GM18858 (cell line): ENCODE data around the gene SAMD14.
A peak's percentile ranks its signal among the peaks of the same experiment; 100 is the strongest.

ENCODE experiments used
- ATAC-seq: cut with Tn5 transposase; IDR thresholded peaks from one replicate; pipeline ENCODE4 v1.9.1; 2021; ENCODE audit not compliant: unreplicated experiment

Gene SAMD14

DNA sequence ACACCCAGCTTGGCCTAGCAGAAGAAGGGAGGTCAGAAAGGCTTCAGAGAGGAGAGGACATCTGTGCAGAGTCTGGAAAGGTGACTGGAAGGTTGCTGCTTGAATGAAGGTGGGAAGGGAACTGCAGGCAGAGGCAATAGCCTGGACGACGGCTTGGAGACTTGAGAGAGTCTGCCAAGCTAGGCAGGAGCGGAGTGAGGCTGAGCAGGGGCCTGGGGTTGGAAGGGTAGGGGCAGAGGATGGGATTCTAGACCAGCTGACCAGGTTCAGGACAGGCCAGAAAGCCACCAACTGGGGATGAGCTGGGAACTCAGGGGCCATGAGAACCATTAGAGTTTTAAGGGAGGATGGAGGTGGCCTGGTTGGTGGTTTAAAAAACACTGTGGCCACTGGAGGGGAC is 35.5 kb upstream of the SAMD14 start:
- no peak for ATAC-seq

DNA sequence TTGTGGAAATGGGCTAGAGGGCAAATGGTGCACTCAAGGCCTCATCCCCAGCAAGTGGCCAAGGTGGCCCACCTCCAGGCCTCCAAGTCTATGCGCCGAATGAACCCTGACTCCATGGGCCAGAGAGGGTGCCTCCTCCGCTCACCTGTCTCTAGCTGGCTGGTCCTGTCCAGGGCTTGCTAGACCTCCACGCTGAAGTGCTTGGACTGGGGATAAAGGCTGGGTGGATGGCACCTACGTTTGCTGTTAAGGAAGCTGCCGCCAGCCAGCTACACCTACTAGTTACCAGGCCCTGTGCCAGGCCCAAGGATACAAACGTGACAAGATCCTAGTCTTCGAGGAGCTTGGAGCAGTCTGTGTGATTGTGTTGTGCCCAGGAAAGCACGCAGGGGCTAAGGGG is 35.1 kb upstream of the SAMD14 start:
- no peak for ATAC-seq

GRCh38 chr17:50164697-50164988 is 34.7 kb upstream of the SAMD14 start:
- no peak for ATAC-seq

- no peak for ATAC-seq
These were observed 34.1 kb upstream of the SAMD14 start for GRCh38 chr17:50163843-50164696.

DNA sequence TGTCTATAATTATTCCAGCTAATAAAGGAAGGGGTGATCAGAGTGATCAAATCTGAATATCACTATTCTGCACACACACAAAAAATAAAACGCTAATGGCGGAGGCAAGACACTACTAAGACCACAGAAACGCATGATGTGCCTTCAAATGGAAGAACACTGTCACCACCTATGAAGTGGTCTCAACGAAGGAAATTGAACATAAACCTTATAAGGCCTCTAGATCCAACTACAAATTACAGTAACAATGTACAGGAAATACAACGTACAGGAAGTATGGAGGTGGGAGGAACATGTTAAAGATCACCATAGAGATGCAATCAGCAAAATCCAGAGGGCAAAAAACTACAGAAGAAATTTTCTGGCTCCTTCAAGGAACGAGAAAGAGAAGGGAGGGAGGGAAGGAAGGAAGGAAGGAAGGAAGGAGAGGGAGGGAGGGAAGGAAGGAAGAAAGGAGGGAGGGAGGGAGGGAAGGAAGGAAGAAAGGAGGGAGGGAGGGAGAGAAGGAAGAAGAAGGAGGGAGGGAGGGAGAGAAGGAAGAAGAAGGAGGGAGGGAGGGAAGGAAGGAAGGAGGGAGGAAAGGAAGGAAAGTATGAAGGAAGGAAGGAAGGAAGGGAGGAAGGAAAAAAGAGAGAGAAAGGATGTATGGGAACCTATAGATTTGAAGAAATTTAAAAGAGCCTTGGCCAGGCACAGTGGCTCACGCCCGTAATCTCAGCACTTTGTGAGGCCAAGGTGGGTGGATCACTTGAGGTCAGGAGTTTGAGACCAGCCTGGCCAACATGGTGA is 32.7 kb upstream of the SAMD14 start:
- ATAC-seq, result no peak

GRCh38 chr17:50161911-50162288 is 31.9 kb upstream of the SAMD14 start:
- no peak for ATAC-seq

- peak; percentile 64 for ATAC-seq
These were observed 31.3 kb upstream of the SAMD14 start for GRCh38 chr17:50161023-50161910.

DNA sequence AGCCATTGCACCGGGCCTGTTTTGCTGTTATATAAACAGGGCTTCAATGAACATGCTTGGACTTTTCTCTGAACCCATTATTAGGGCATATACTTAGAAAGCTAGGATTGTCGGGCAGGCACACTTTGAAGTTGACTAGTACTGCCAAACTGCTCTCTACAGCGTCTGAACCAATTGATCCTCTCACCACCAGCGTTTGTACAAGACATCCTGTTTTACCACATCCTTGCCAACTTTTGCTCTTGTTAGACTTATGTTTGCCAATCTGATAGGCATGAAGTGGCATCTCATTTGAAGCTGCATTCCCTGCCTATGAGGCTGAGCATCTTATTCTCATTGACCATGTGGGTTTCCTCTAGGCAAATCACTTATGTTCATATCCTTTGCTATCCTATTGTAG is 27.9 kb upstream of the SAMD14 start:
- no peak for ATAC-seq

- no peak for ATAC-seq
These were observed 25.3 kb upstream of the SAMD14 start for GRCh38 chr17:50155115-50155819.

- ATAC-seq, result no peak
These were observed 24.6 kb upstream of the SAMD14 start for GRCh38 chr17:50154604-50155003.

DNA sequence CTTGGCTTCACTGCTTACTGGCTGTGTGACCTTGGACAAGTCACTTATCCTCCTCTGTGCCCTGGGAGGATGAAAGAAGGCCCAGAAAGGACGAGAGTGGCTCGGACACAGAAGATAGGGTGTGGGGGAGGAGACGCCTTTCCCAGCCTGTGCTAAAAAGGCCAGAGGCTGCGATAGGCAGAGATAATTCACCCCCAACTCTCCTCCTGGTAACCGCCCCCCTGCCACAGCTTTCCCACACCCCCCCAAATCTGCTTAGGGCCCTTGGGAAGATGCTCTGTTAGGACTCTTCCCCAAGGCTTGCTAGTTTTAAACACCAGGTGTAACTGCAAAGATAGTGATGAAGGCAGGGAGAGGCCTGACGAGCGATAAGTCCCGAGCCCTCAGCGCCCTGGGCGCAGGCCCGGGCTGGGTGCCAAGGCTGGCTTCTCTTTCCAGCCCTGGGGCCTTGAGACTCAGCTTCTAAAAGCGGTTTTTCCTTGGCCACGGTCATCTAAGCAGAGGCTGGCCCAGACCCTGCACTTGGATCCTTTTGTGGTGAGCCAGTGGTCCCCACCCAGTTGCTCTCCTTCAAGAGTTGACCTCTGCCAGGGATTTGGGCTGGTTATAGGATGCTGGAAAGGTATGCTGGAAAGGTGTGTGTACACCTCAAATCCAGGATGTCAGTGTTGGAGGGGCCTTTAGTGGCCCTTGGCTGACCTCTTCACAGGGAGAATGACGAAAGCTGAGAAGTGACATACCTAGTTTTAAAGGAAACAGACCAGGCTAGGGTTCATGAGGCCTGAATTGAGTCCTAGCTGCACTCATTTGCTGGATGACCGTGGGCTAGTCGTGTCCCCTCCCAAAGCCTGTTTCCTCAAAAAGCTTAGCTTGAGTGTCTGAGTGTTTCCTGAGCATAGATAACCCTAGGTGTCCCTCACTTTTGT is 24.0 kb upstream of the SAMD14 start:
- ATAC-seq, result no peak

DNA sequence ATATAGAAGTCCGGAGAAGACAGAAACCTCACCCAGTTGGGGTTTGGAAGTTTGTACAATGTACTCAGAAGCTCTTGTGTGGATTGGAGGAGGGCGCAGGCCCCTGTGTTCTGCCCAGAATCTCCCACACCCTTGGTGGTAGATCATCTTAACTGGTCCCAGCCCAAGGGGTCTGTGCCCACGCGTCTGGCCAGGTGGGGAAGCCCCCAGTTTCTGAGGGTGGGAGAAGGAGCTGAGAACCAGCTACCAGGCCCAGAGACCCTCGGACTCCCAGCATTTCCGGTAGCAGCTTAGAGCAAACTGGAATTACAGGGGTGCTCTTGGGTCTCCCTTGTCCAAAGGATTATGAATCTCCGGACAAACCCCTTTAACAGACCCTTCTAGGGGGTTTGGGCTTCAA is 22.8 kb upstream of the SAMD14 start:
- no peak for ATAC-seq

DNA sequence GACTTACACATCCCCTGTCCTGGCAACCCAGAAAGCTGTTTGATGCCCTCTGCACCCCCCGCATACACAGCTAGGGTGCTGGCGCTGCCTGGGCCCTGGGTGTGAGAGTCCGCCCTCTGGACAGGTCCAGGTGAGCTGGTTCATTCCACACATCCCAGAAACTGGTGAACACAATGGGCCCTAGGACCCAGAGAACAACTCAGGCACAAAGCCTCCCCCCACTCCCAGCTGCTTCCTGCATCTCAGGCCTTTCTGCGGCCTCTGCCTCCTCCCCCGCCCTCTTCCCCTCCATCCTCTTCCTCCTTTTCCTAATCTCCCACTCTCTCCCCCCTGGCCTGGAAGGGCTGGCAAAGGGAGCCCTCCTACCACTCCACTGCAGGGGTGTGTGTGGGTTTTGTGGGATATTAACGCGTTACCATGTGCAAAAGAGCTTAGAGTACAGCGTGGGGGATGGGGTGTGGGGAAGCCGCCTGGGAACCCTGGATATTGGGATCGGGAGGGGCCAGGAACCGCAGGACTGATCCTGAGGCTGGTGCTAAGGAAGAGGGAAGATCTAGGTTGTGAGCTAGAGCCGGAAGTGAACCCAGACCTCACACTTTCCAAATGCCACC is 22.1 kb upstream of the SAMD14 start:
- no peak for ATAC-seq

GRCh38 chr17:50151041-50151936 is 21.3 kb upstream of the SAMD14 start:
- ATAC-seq, result no peak

DNA sequence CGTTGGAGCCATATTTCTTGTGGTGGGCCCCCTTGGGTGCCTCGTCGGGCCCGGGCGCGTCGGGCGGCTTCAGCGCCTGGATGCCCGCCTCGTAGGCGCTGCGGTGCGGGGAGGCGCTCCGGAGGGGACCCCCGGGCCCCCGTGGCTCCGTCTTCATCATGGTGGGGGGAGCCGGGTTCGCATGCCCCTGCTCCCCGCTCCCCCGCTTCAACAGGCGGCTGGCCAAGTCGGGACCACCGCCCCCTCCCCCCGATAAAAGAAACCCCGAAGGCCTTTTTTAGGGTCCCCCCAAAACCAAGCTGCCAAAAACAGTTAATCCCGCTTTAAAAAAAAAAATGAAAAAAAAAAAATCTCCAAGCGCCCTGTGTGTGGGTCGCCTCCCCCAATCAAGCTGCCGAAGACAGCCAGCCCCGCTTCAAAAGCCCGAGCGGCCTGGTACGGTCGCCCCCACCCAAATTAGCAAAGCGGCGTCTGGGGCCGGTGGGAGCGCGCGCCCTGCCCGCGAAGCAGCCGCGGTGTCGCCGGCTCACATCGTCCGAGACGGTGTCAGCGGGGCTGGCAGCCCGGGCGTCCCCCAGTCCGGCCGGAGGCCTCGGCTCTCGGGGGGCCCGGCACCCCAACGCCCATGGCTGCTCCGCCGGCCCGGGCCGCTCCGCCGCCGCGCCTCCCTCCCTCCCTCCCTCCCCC is 20.5 kb upstream of the SAMD14 start, which contains the start of gene PPP1R9B:
PPP1R9B (minus strand) TSS at position 324 of the 687 bp plus-strand sequence; CDS start at position 160, 164 bp downstream.
- ATAC-seq, result no peak

GRCh38 chr17:50149417-50150353 is 19.7 kb upstream of the SAMD14 start:
- no peak for ATAC-seq

DNA sequence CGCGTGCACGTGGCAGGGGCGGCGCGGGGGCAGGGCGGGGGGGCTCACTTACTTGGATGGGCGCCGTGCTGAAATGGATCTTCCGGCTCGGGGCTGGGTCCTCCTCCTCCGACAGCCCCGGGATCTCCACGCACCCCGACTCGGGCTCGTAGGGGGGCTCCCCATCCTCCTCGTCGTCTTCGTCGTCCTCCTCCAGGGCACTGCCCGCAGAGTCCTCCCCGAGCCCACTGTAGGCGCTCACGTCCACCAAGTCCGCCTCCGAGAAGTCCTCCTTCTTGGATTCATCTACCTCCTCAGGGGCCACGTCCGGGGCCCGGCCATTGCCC is 19.1 kb upstream of the SAMD14 start:
- no peak for ATAC-seq
